HEK293T (cell line): ENCODE data around the gene ITGA1.

Source experiments
- CTCF ChIA-PET: fragments of 350-600 bp; formaldehyde crosslinking; extraction: SDS; loops from one replicate; lab custom pipeline; 2021; ENCODE audit warnings: antibody characterized with exemption, inconsistent platforms; lab: Yijun Ruan, JAX
- POLR2A ChIA-PET: fragments of 350-600 bp; formaldehyde crosslinking; extraction: SDS; loops from one replicate; lab custom pipeline; 2020; ENCODE audit warnings: antibody characterized with exemption, inconsistent platforms; lab: Yijun Ruan, JAX
- DNase-seq: peaks from one replicate; pipeline ENCODE4 v3.0.0; 2012; ENCODE audit warnings: mixed read lengths; ENCODE audit errors: extremely low spot score
- ARNT ChIP-seq: fragments of 450-650 bp; IDR thresholded peaks from 2 replicates; pipeline ENCODE4 v1.6.1; 2017; ENCODE audit warnings: mild to moderate bottlenecking
- BHLHE40 ChIP-seq: fragments of 450-650 bp; IDR thresholded peaks from 2 replicates; pipeline ENCODE4 v1.6.1; 2016; ENCODE audit warnings: mild to moderate bottlenecking, moderate library complexity, borderline replicate concordance
- CTBP1 ChIP-seq: fragments of 450-650 bp; IDR thresholded peaks from 2 replicates; pipeline ENCODE4 v1.6.1; 2016; ENCODE audit warnings: borderline replicate concordance
- ELF4 ChIP-seq: fragments of 450-650 bp; IDR thresholded peaks from 2 replicates; pipeline ENCODE4 v1.6.1; 2017; ENCODE audit warnings: antibody characterized with exemption
- FOXA1 ChIP-seq: fragments of 450-650 bp; IDR thresholded peaks from 2 replicates; pipeline ENCODE4 v1.6.1; 2016; ENCODE audit warnings: mild to moderate bottlenecking
- FOXK2 ChIP-seq: fragments of 450-650 bp; IDR thresholded peaks from 2 replicates; pipeline ENCODE4 v1.6.1; 2016; ENCODE audit warnings: mild to moderate bottlenecking
- FOXM1 ChIP-seq: fragments of 450-650 bp; IDR thresholded peaks from 2 replicates; pipeline ENCODE4 v1.6.1; 2017; ENCODE audit warnings: mild to moderate bottlenecking, borderline replicate concordance
- HDGF ChIP-seq: fragments of 450-650 bp; IDR thresholded peaks from 2 replicates; pipeline ENCODE4 v1.6.1; 2017; ENCODE audit warnings: antibody characterized with exemption, borderline replicate concordance
- L3MBTL2 ChIP-seq: fragments of 450-650 bp; conservative IDR thresholded peaks from 2 replicates; pipeline ENCODE4 v1.6.1; 2016; ENCODE audit warnings: mild to moderate bottlenecking
- LEF1 ChIP-seq: fragments of 450-650 bp; IDR thresholded peaks from 2 replicates; pipeline ENCODE4 v1.6.1; 2017; ENCODE audit warnings: mild to moderate bottlenecking, borderline replicate concordance
- NFRKB ChIP-seq: fragments of 450-650 bp; IDR thresholded peaks from 2 replicates; pipeline ENCODE4 v1.6.1; 2016; ENCODE audit warnings: mild to moderate bottlenecking, moderate library complexity
- SP1 ChIP-seq: fragments of 450-650 bp; IDR thresholded peaks from 2 replicates; pipeline ENCODE4 v1.6.1; 2017
- SUZ12 ChIP-seq: fragments of 450-650 bp; IDR thresholded peaks from 2 replicates; pipeline ENCODE4 v1.6.1; 2016; ENCODE audit warnings: mild to moderate bottlenecking
- TARDBP ChIP-seq: fragments of 450-650 bp; IDR thresholded peaks from 2 replicates; pipeline ENCODE4 v1.6.1; 2016
- ZNF384 ChIP-seq: fragments of 450-650 bp; IDR thresholded peaks from 2 replicates; pipeline ENCODE4 v1.6.1; 2016
- TF ChIP-seq, protein P1 (sequence below): fragments of 450-650 bp; IDR thresholded peaks from 2 replicates; pipeline ENCODE4 v1.6.1; 2016

ITGA1 gene

DNA sequence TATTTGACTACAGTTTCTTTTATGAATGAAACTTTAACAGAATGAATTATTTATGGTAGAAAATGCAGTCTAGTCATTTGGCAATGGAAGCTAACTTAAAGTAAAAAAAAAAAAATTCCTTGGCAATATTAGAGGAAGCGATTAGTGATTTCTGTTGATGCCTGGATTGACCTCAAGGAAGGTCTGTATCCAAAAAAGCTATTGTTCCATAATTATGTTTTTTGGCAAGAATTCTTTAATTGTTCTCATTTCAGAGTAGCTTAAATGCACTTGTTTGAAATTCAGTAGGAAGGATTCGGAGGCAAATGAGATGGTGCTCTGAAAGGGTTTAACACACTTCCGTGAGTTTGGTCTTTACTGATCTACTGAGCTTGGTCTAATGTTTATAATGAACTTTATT is 61.8 kb downstream of the ITGA1 start:
- CTCF ChIA-PET, result interaction anchor here (0.6 kb wide), 2 partner anchors 58 to 65 kb away, joined by 3 to 5 read pairs; no protein-coding TSS in a partner anchor
- DNase-seq, result no peak
- TF ChIP-seq BHLHE40, result no peak
- POLR2A ChIA-PET, result interaction anchor here (0.5 kb wide), 1 partner anchor 62 kb away, joined by 3 read pairs; the partner anchor contains the start of genes ITGA1 and PELO

DNA sequence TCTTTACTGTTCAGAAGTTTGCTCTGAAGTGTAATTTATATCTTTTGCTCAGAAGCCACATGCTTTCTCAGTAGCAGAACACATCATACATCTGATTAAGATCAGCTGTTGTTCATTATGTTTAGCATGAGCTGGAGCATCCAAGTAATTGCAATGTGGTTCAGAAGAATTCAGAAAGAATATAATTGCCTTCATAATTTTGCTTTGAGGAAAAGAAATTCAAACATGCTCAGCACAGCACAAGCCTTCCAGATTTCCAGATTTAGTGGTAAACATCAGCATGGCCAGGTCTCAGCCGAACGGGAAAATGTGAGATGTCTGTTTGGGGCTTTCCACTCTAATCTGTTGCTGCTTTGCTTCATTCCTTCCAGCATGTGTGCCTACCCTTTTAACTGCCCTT is 65.9 kb downstream of the ITGA1 start:
- POLR2A ChIA-PET, result no interaction called here
- TF ChIP-seq HDGF (no peak), ELF4 (no peak), NFRKB (no peak), FOXA1 (no peak), TARDBP (no peak), FOXM1 (no peak), CTBP1 (no peak), BHLHE40 (no peak), SUZ12 (no peak), ZNF384 (no peak)
- TF ChIP-seq, protein P1, sequence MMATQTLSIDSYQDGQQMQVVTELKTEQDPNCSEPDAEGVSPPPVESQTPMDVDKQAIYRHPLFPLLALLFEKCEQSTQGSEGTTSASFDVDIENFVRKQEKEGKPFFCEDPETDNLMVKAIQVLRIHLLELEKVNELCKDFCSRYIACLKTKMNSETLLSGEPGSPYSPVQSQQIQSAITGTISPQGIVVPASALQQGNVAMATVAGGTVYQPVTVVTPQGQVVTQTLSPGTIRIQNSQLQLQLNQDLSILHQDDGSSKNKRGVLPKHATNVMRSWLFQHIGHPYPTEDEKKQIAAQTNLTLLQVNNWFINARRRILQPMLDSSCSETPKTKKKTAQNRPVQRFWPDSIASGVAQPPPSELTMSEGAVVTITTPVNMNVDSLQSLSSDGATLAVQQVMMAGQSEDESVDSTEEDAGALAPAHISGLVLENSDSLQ, result no peak
- CTCF ChIA-PET, result interaction anchor here (1.0 kb wide), 1 partner anchor 13 kb away, joined by 3 read pairs; no protein-coding TSS in a partner anchor
- no peak for DNase-seq

DNA sequence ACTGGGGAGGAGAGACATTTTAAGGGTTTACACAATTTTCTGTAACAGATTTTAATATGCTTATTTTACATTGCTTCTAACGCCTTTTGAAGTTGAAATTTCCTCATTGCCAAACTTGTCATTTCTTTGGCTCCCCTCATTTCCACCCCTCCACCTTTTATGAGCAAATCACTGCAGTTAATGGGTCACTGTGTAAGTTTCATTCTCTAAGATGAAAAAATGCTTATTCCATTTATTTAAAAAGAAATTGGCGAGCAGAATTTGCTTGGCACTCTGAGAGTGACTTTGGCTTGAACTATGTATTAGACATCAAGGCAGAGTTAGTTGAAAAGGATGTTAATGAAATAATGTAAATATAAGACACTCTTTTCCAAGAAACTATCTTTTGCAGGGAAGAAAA is 66.6 kb downstream of the ITGA1 start:
- TF ChIP-seq SUZ12 (no peak), FOXA1 (no peak), ARNT (no peak), NFRKB (no peak)
- TF ChIP-seq, protein P1, result no peak
- ChIA-PET POLR2A (no interaction called here), CTCF (interaction anchor here (1.0 kb wide), 1 partner anchor 14 kb away, joined by 3 read pairs; no protein-coding TSS in a partner anchor)
- DNase-seq, result no peak

DNA sequence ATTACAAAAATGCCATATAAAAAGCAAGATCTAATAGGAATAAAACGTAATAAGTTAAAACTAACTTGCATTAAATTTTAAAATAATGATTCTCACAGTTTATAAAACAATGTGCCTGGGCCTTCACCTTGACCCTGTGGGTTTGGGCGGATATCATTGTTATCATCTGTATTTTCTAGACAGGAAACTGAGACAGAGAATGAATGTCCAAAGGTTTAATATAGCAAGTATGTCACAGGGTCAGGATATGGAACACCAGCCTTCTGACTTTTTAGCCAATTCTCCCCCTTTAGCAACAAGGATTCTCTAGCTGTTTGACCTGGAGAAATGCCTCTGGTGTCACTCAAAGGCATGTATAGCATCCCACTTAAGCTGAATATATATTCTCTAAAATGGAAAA is 67.2 kb downstream of the ITGA1 start:
- TF ChIP-seq FOXK2, result no peak
- TF ChIP-seq ELF4, result no peak
- TF ChIP-seq SP1, result no peak
- TF ChIP-seq LEF1, result no peak
- no peak for TF ChIP-seq NFRKB
- no peak for TF ChIP-seq SUZ12
- TF ChIP-seq FOXM1, result no peak
- no peak for TF ChIP-seq BHLHE40
- no peak for DNase-seq
- ChIA-PET CTCF (no interaction called here), POLR2A (no interaction called here)

DNA sequence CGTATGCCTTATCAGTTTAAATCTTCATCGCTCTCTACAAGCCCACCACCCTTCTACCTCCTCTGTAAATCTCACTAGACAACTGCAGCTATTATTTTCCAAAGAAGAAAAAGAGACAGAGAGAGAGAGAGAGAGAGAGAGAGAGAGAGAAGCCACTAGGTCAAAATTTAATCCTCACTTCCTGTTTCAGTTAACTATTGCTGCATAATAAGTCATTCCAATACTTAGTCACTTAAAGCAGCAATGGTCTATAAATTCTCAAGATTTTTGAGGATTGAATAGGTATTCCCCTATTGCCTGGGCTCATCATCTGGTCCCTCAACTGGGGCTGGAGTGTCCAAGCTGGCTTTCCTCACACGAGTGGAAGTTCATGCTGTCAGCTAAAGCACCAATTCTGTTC is 68.8 kb downstream of the ITGA1 start:
- ChIA-PET CTCF (interaction anchor here (1.2 kb wide), 1 partner anchor 16 kb away, joined by 3 read pairs; no protein-coding TSS in a partner anchor), POLR2A (no interaction called here)
- DNase-seq, result no peak
- TF ChIP-seq FOXK2 (no peak), SUZ12 (no peak), FOXA1 (no peak), ARNT (no peak), L3MBTL2 (no peak), HDGF (no peak), FOXM1 (no peak), ELF4 (no peak), LEF1 (no peak), SP1 (no peak), TARDBP (no peak)

DNA sequence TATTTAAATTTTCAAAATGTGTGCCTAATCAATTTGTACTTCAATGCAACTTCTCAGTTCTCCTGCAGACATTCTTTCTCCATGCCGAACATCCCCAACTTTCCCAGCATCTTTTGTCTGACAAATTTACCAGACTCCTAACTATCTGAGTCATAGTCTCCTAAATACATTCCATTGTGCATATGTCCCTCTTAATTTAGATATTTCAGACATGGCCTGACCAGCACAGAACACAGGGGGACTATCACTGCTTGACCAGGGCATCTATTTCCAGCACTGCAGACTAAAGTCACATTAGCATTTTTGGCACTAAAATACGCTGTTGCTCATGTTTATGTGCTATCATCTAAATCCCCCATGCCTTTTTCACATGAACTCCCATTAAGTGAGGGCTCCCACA is 71.9 kb downstream of the ITGA1 start:
- DNase-seq, result no peak
- ChIA-PET CTCF (no interaction called here), POLR2A (no interaction called here)
- no peak for TF ChIP-seq HDGF
- no peak for TF ChIP-seq ARNT
- TF ChIP-seq, protein P1, result no peak

DNA sequence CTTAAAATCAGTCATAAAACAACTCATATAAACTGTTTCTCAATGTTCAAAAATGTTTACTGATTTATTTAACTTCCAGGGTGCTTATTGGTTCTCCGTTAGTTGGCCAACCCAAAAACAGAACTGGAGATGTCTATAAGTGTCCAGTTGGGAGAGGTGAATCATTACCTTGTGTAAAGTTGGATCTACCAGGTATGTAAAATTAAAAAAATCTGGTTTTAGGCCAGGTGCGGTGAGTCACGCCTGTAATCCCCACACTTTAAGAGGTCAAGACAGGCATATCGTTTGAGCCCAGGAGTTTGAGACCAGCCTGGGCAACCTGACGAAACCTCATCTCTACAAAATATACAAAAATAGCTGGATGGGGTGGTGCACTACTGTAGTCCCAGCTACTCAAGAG is 73.7 kb downstream of the ITGA1 start:
- no peak for DNase-seq
- CTCF ChIA-PET, result no interaction called here
- POLR2A ChIA-PET, result no interaction called here
- TF ChIP-seq SUZ12, result no peak
- TF ChIP-seq NFRKB, result no peak
- TF ChIP-seq, protein P1, result no peak
- TF ChIP-seq LEF1, result no peak
- TF ChIP-seq FOXM1, result no peak
- no peak for TF ChIP-seq CTBP1
- TF ChIP-seq L3MBTL2, result no peak
- no peak for TF ChIP-seq SP1
- no peak for TF ChIP-seq BHLHE40
- TF ChIP-seq FOXK2, result no peak
- TF ChIP-seq FOXA1, result no peak
- TF ChIP-seq TARDBP, result no peak
- no peak for TF ChIP-seq HDGF
